ENCODE measurements around the gene OR6M1. TPM values are rescaled to one million over a fixed set of nuclear protein-coding genes. Genes with fewer than 3 reads are reported as not detected.

Gene OR6M1
- total and polyA plus RNA-seq, 4 donors: not detected

DNA sequence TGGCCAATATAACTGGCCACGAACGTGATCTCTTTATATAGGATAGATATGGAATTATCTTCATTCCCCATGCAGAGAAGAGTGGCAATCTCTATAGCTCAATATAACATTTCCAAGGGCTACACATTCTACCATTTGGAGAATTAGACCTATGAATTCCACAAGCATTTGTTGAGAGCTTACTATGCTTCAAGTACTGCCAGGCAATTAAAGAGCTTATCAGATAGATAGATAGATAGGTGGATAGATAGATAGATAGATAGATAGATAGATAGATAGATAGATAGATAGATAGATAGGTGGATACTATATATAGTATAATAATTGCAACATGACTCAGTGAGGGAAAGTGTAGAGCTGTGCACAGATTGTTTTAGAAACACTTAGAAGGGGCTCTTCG lies 50.3 kb downstream of the OR6M1 start:
- DNase-seq (ENCODE audit: low spot score): no peak
- peaks cover 0 to 5% (median 3%) of the 10 kb centered on the region in 4 donors for H3K27me3 ChIP-seq (ENCODE audit: control insufficient read depth in 4 of 4, insufficient read depth in 4 of 4, low read length in 3 of 4)
- H3K36me3 ChIP-seq (ENCODE audit: control insufficient read depth in 4 of 4, insufficient read depth in 3 of 4, low read depth in 1 of 4, low read length in 3 of 4): no peaks in the 10 kb centered on the region
- no peak overlapping the region for H3K27ac ChIP-seq (ENCODE audit: low read depth in 1 of 2, low read length in 2 of 2)
- WGBS: 85% methylated on average over 3 of the region's 3 CpGs
- H3K4me1 ChIP-seq (ENCODE audit: control insufficient read depth in 4 of 4, insufficient read depth in 4 of 4, low read length in 3 of 4): no peaks in the 10 kb centered on the region
- TF ChIP-seq NR2F2 (IDR thresholded peaks at IDR 0.05) (no peak), FOXA2 (IDR thresholded peaks at IDR 0.05) (no peak), HNF4A (conservative IDR thresholded peaks at IDR 0.05) (no peak), RAD21 (IDR thresholded peaks at IDR 0.05) (no peak), EGR1 (IDR thresholded peaks at IDR 0.05; ENCODE audit: low read depth in 2 of 2) (no peak)
- TF ChIP-seq, protein P1, sequence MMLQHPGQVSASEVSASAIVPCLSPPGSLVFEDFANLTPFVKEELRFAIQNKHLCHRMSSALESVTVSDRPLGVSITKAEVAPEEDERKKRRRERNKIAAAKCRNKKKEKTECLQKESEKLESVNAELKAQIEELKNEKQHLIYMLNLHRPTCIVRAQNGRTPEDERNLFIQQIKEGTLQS (IDR thresholded peaks at IDR 0.05): no peak
- no peak overlapping the region for H3K9ac ChIP-seq (ENCODE audit: low read depth in 1 of 2, low read length in 2 of 2)
- H3K9me3 ChIP-seq (ENCODE audit: control insufficient read depth in 4 of 4, low read length in 3 of 4): no peaks in the 10 kb centered on the region
- no peak overlapping the region for H3K4me3 ChIP-seq (ENCODE audit: low read depth in 1 of 3, low read length in 3 of 3)

Small RNA genes within 50 kb of the gene (small RNA-seq; reads per million reads assigned to genes)
- gene RNU1-21P: not detected

Other genes with a start within 250 kb of the OR6M1 start
- under 1 TPM; 0.05 to 0.17 TPM for gene SCN3B, start 151.7 kb downstream of the OR6M1 start, total RNA-seq
- under 1 TPM in 1 of 2 donors, not detected in 1; 0.05 TPM for gene SCN3B, start 151.7 kb downstream of the OR6M1 start, polyA plus RNA-seq
- 1 to 10 TPM; 4.6 to 5.1 TPM for gene ZNF202, start 64.7 kb downstream of the OR6M1 start, total RNA-seq
- gene ZNF202, start 64.7 kb downstream of the OR6M1 start, polyA plus RNA-seq: 1 to 10 TPM; 1.2 to 2.0 TPM
- not detected for gene OR6X1, start 51.8 kb downstream of the OR6M1 start, total RNA-seq
- not detected for gene OR6X1, start 51.8 kb downstream of the OR6M1 start, polyA plus RNA-seq
- gene TMEM225, start 79.3 kb upstream of the OR6M1 start, total RNA-seq: not detected
- gene TMEM225, start 79.3 kb upstream of the OR6M1 start, polyA plus RNA-seq: not detected
- under 1 TPM in 1 of 2 donors, not detected in 1; 0.14 TPM for gene OR8D4, start 95.8 kb upstream of the OR6M1 start, total RNA-seq
- gene OR8D4, start 95.8 kb upstream of the OR6M1 start, polyA plus RNA-seq: not detected
- gene OR4D5, start 133.3 kb upstream of the OR6M1 start, total RNA-seq: under 1 TPM in 1 of 2 donors, not detected in 1; 0.19 TPM
- gene OR4D5, start 133.3 kb upstream of the OR6M1 start, polyA plus RNA-seq: not detected
- gene OR6T1, start 137.5 kb upstream of the OR6M1 start, total RNA-seq: not detected
- not detected for gene OR6T1, start 137.5 kb upstream of the OR6M1 start, polyA plus RNA-seq
- gene OR10S1, start 171.4 kb upstream of the OR6M1 start, total RNA-seq: not detected
- gene OR10S1, start 171.4 kb upstream of the OR6M1 start, polyA plus RNA-seq: not detected
- not detected for gene OR10G6, start 188.8 kb upstream of the OR6M1 start, total RNA-seq
- gene OR10G6, start 188.8 kb upstream of the OR6M1 start, polyA plus RNA-seq: not detected
- gene OR10G4, start 206.6 kb upstream of the OR6M1 start, total RNA-seq: not detected
- not detected for gene OR10G4, start 206.6 kb upstream of the OR6M1 start, polyA plus RNA-seq
- gene OR10G9, start 216.7 kb upstream of the OR6M1 start, total RNA-seq: not detected
- gene OR10G9, start 216.7 kb upstream of the OR6M1 start, polyA plus RNA-seq: not detected
- gene OR10G8, start 220.4 kb upstream of the OR6M1 start, total RNA-seq: not detected
- gene OR10G8, start 220.4 kb upstream of the OR6M1 start, polyA plus RNA-seq: not detected
- gene OR10G7, start 235.0 kb upstream of the OR6M1 start, total RNA-seq: not detected
- gene OR10G7, start 235.0 kb upstream of the OR6M1 start, polyA plus RNA-seq: not detected

Measured in liver (tissue), 10 donors.